ENCODE measurements around the gene YPEL4. TPM values are rescaled to one million over a fixed set of nuclear protein-coding genes. Genes with fewer than 3 reads are reported as not detected.

YPEL4 gene
- total and polyA plus RNA-seq, 8 donors: 1.2 to 10.1 (median 6.7) TPM

- Histone ChIP-seq H3K27ac (no peak overlapping the region), H3K36me3 (no peaks in the 10 kb centered on the region), H3K4me3 (no peak overlapping the region), H3K9me3 (no peaks in the 10 kb centered on the region), H3K4me1 (peaks cover 6 to 41% of the 10 kb centered on the region in 2 donors), H3K27me3 (peaks cover 22 to 53% of the 10 kb centered on the region in 2 donors)
- intact Hi-C loops (cut with DNase I): no loop called here
- DNase-seq (no peak), ATAC-seq (no peak)
- TF ChIP-seq CTCF (IDR thresholded peaks at IDR 0.05): no peak
Measured at GRCh38 chr11:57651408-57651807, 1.7 kb upstream of the YPEL4 start.

- Histone ChIP-seq H3K27me3 (peaks cover 22 to 60% of the 10 kb centered on the region in 2 donors), H3K4me1 (peaks cover 11 to 47% of the 10 kb centered on the region in 2 donors), H3K4me3 (no peak overlapping the region), H3K36me3 (no peaks in the 10 kb centered on the region), H3K27ac (no peak overlapping the region), H3K9me3 (no peaks in the 10 kb centered on the region)
- intact Hi-C loops (cut with DNase I): no loop called here
- no peak for ATAC-seq
- TF ChIP-seq CTCF (IDR thresholded peaks at IDR 0.05): no peak
- DNase-seq: no peak
Measured at GRCh38 chr11:57650739-57651090, 1.0 kb upstream of the YPEL4 start.

- H3K27me3 ChIP-seq: peaks cover 22 to 69% of the 10 kb centered on the region in 2 donors
- peak overlapping the region; percentile 12 to 26 for H3K4me3 ChIP-seq
- no peak for DNase-seq
- no peaks in the 10 kb centered on the region for H3K9me3 ChIP-seq
- no peak overlapping the region for H3K27ac ChIP-seq
- no peak for ATAC-seq
- peaks cover 25 to 62% of the 10 kb centered on the region in 2 donors for H3K4me1 ChIP-seq
- H3K36me3 ChIP-seq: no peaks in the 10 kb centered on the region
- no peak for TF ChIP-seq CTCF (IDR thresholded peaks at IDR 0.05)
- intact Hi-C loops (cut with DNase I): no loop called here
Measured at GRCh38 chr11:57648801-57649735, 644 bp downstream of the YPEL4 start.

GRCh38 chr11:57647960-57648800 lies 1.5 kb downstream of the YPEL4 start:
- H3K4me1 ChIP-seq: peaks cover 25 to 62% of the 10 kb centered on the region in 2 donors
- intact Hi-C loops (cut with DNase I): no loop called here
- H3K9me3 ChIP-seq: no peaks in the 10 kb centered on the region
- peaks cover 22 to 67% of the 10 kb centered on the region in 2 donors for H3K27me3 ChIP-seq
- no peak overlapping the region for H3K27ac ChIP-seq
- peak overlapping the region in 1 of 2 donors; percentile 26 for H3K4me3 ChIP-seq
- DNase-seq (no peak), ATAC-seq (peak; percentile 4)
- no peak for TF ChIP-seq CTCF (IDR thresholded peaks at IDR 0.05)
- no peaks in the 10 kb centered on the region for H3K36me3 ChIP-seq

- intact Hi-C loops (cut with DNase I): no loop called here
- ATAC-seq (no peak), DNase-seq (no peak)
- no peak overlapping the region for H3K27ac ChIP-seq
- no peak for TF ChIP-seq CTCF (IDR thresholded peaks at IDR 0.05)
- H3K4me3 ChIP-seq: no peak overlapping the region
- no peaks in the 10 kb centered on the region for H3K9me3 ChIP-seq
- H3K36me3 ChIP-seq: no peaks in the 10 kb centered on the region
- H3K27me3 ChIP-seq: peaks cover 22 to 67% of the 10 kb centered on the region in 2 donors
- peaks cover 25 to 56% of the 10 kb centered on the region in 2 donors for H3K4me1 ChIP-seq
Measured at GRCh38 chr11:57647372-57647771, 2.3 kb downstream of the YPEL4 start.

All from left lung (tissue), 10 donors.